A549 (cell line): Measurements from ENCODE around the gene PSMA7. TPM values are rescaled to one million over a fixed set of nuclear protein-coding genes. Genes with fewer than 3 reads are reported as not detected.

Source experiments
- ATAC-seq, 2 experiments: fragments of 200-7000 bp in 1 of 2; fragments of >200 bp in 1 of 2; cut with Nextera tagmentation in 1 of 2; cut with Tn5 transposase in 1 of 2; 3 replicates each; pipeline versions ENCODE4 v1.8.0 to v1.9.1; 2018 to 2020; ENCODE audit warnings: mild to moderate bottlenecking in 1 of 2, moderate library complexity in 1 of 2
- CTCF ChIA-PET: fragments of 300-600 bp; sonication (Branson Sonifier 250); formaldehyde crosslinking; extraction: SDS; loops from one replicate; lab custom pipeline; 2021; ENCODE audit warnings: antibody characterized with exemption, inconsistent platforms; lab: Yijun Ruan, JAX
- POLR2A ChIA-PET: fragments of 350-600 bp; formaldehyde crosslinking; extraction: SDS; loops from one replicate; lab custom pipeline; 2021; ENCODE audit warnings: antibody characterized with exemption, inconsistent platforms; lab: Yijun Ruan, JAX
- DNase-seq, 2 experiments: peaks; one replicate each; pipeline versions ENCODE4 v3.0.0 to v3.0.0-alpha.2; 2011 to 2016; ENCODE audit warnings: low read depth in 1 of 2, low spot score in 1 of 2
- FAIRE-seq: peaks from 2 replicates; lab custom pipeline; 2011; peaks lifted over from hg19 to GRCh38; lab: Jason Lieb, UNC
- H3K27ac ChIP-seq, 2 experiments: fragments of >200 bp; sonication (Bioruptor Twin); formaldehyde crosslinking; 3 replicates each; pipeline ENCODE4 v1.5.1; 2016 to 2017
- H3K4me1 ChIP-seq: fragments of >200 bp; sonication (Bioruptor Twin); formaldehyde crosslinking; 3 replicates; pipeline ENCODE4 v1.6.1; 2016
- H3K4me2 ChIP-seq: fragments of >200 bp; sonication (Bioruptor Twin); formaldehyde crosslinking; 3 replicates; pipeline ENCODE4 v1.6.1; 2016
- H3K4me3 ChIP-seq: fragments of >200 bp; sonication (Bioruptor Twin); formaldehyde crosslinking; 3 replicates; pipeline ENCODE4 v1.5.1; 2016
- H3K9me3 ChIP-seq: fragments of >200 bp; sonication (Bioruptor Twin); formaldehyde crosslinking; 3 replicates; pipeline ENCODE4 v1.6.1; 2016
- BHLHE40 ChIP-seq: IDR thresholded peaks from 2 replicates; pipeline ENCODE4 v1.6.1; 2012; ENCODE audit warnings: low read depth, low read length, inconsistent platforms
- CHD4 ChIP-seq: fragments of 200-600 bp; sonication (generic); IDR thresholded peaks from 2 replicates; pipeline ENCODE4 v1.6.1; 2016; ENCODE audit warnings: antibody characterized with exemption, mild to moderate bottlenecking, borderline replicate concordance
- HOXB13 ChIP-seq: fragments of 250-450 bp; sonication (Bioruptor Pico); IDR thresholded peaks from 2 replicates; pipeline ENCODE4 v1.5.0; 2020; ENCODE audit warnings: low read depth, mild to moderate bottlenecking, moderate library complexity
- JUNB ChIP-seq: fragments of >200 bp; sonication (Bioruptor Twin); formaldehyde crosslinking; IDR thresholded peaks from 2 replicates; pipeline ENCODE4 v1.6.1; 2016
- KDM5A ChIP-seq: fragments of 200-600 bp; sonication (generic); IDR thresholded peaks from 2 replicates; pipeline ENCODE4 v1.6.1; 2016; ENCODE audit warnings: antibody characterized with exemption, mild to moderate bottlenecking
- MYC ChIP-seq: IDR thresholded peaks from 2 replicates; pipeline ENCODE4 v1.6.1; 2012; ENCODE audit warnings: mild to moderate bottlenecking, inconsistent platforms, low read length, improper control_type of control experiment, borderline replicate concordance
- RFX5 ChIP-seq: fragments of 450-650 bp; IDR thresholded peaks from 2 replicates; pipeline ENCODE4 v1.7.1; 2014; ENCODE audit warnings: antibody characterized with exemption, mild to moderate bottlenecking, moderate library complexity
- RNF2 ChIP-seq: fragments of 200-600 bp; sonication (generic); IDR thresholded peaks from 2 replicates; pipeline ENCODE4 v1.6.1; 2016; ENCODE audit warnings: low read depth, mild to moderate bottlenecking, antibody characterized with exemption, moderate library complexity, borderline replicate concordance
- TFCP2L1 ChIP-seq: fragments of 250-450 bp; sonication (Bioruptor Pico); IDR thresholded peaks from 2 replicates; pipeline ENCODE4 v1.5.0; 2021; ENCODE audit warnings: mild to moderate bottlenecking
- WGBS: methylation state at CpG from one replicate; pipeline ENCODE4 v1.1.6; 2017; ENCODE audit errors: missing lambda C conversion rate; 5-methylcytosine and 5-hydroxymethylcytosine counted together
- polyA plus RNA-seq, 4 experiments: library from polyadenylated mRNA; depleted of rRNA in 3 of 4; stranded (reverse); fragments of >200 nt; fragmentation: RNase III in 1 of 4; extraction: RNeasy Plus Mini Kit Qiagen cat#74134 plus additional on column Dnase treatment in 1 of 4; gene quantifications; 2 replicates in 3 of 4; 3 replicates in 1 of 4; pipeline ENCODE4 v1.2.3, GENCODE V29; 2011 to 2017
- TF ChIP-seq, protein P1 (sequence below): fragments of 200-600 bp; sonication (generic); IDR thresholded peaks from 2 replicates; pipeline ENCODE4 v1.6.1; 2016; ENCODE audit warnings: antibody characterized with exemption, mild to moderate bottlenecking, moderate library complexity
- TF ChIP-seq, protein P2 (sequence below): fragments of >200 bp; sonication (Bioruptor Twin); formaldehyde crosslinking; IDR thresholded peaks from 3 replicates; pipeline ENCODE4 v1.5.1; 2016
- TF ChIP-seq, protein P3 (sequence below): fragments of 250-450 bp; sonication (Bioruptor Pico); IDR thresholded peaks from 2 replicates; pipeline ENCODE4 v1.5.0; 2020; ENCODE audit warnings: low read depth, mild to moderate bottlenecking, moderate library complexity
- TF ChIP-seq, protein P4 (sequence below): fragments of 150-350 bp; IDR thresholded peaks from 2 replicates; pipeline ENCODE4 v1.6.1; 2014; ENCODE audit warnings: low read depth, mild to moderate bottlenecking, low read length
- TF ChIP-seq, protein P5 (sequence below): fragments of >200 bp; sonication (Bioruptor Twin); formaldehyde crosslinking; IDR thresholded peaks from 3 replicates; pipeline ENCODE4 v1.6.1; 2016

The PSMA7 gene
- polyA plus RNA-seq, 2 of the 4 experiments (the other 2 are of a cell fraction): 511 to 562 TPM

DNA sequence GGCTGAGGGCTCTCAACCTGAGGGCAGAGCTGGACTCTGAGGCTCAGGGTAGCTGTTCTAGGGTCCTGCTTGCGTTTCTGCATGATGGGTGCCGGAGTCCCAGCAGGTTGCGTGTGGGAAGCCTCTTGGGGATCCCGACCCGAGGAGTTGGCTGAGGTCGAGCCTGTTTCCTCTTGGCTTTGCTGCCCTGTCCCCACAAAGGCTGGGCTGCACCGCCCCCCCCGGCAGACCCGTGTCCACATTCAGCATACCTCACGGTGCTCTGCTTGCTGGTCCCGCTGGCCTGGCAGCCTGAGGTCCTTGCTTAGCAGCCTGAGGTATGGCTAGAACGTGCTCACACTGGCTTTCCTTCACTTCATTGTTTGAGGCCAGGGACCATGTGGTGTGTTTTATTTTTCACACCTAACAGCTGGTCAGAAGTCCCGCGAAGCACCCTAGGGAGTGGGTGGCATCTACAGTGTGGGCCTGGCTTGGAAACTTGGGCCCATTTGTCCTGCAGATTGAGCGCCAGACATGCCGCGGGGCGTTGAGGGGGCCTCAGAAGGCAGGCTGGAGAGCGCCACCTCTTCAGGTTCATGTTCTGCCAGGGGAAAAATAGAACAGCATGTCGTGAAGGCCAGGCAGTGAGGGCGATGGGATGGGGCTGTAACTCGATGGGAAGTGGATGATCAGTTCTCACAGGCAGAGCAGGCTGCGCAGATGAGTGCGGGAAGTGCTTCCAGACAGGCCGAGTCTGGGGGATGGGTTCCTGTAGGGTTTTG lies 11.5 kb downstream of the PSMA7 start:
- ChIA-PET CTCF (interaction anchor here (0.6 to 2.4 kb wide), 3 partner anchors 9 to 121 kb away, joined by 3 to 9 read pairs (median 3); no protein-coding TSS in a partner anchor), POLR2A (no interaction called here)
- Histone ChIP-seq H3K4me3 (no peak overlapping the region), H3K4me1 (no peaks in the 10 kb centered on the region), H3K27ac (no peak overlapping the region), H3K9me3 (no peaks in the 10 kb centered on the region), H3K4me2 (no peak overlapping the region)
- no peak for FAIRE-seq
- ATAC-seq: no peak
- TF ChIP-seq, protein P1, sequence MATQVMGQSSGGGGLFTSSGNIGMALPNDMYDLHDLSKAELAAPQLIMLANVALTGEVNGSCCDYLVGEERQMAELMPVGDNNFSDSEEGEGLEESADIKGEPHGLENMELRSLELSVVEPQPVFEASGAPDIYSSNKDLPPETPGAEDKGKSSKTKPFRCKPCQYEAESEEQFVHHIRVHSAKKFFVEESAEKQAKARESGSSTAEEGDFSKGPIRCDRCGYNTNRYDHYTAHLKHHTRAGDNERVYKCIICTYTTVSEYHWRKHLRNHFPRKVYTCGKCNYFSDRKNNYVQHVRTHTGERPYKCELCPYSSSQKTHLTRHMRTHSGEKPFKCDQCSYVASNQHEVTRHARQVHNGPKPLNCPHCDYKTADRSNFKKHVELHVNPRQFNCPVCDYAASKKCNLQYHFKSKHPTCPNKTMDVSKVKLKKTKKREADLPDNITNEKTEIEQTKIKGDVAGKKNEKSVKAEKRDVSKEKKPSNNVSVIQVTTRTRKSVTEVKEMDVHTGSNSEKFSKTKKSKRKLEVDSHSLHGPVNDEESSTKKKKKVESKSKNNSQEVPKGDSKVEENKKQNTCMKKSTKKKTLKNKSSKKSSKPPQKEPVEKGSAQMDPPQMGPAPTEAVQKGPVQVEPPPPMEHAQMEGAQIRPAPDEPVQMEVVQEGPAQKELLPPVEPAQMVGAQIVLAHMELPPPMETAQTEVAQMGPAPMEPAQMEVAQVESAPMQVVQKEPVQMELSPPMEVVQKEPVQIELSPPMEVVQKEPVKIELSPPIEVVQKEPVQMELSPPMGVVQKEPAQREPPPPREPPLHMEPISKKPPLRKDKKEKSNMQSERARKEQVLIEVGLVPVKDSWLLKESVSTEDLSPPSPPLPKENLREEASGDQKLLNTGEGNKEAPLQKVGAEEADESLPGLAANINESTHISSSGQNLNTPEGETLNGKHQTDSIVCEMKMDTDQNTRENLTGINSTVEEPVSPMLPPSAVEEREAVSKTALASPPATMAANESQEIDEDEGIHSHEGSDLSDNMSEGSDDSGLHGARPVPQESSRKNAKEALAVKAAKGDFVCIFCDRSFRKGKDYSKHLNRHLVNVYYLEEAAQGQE: no peak
- no peak for TF ChIP-seq CHD4
- no peak for DNase-seq
- 93% methylated on average over 25 of the region's 25 CpGs for WGBS

DNA sequence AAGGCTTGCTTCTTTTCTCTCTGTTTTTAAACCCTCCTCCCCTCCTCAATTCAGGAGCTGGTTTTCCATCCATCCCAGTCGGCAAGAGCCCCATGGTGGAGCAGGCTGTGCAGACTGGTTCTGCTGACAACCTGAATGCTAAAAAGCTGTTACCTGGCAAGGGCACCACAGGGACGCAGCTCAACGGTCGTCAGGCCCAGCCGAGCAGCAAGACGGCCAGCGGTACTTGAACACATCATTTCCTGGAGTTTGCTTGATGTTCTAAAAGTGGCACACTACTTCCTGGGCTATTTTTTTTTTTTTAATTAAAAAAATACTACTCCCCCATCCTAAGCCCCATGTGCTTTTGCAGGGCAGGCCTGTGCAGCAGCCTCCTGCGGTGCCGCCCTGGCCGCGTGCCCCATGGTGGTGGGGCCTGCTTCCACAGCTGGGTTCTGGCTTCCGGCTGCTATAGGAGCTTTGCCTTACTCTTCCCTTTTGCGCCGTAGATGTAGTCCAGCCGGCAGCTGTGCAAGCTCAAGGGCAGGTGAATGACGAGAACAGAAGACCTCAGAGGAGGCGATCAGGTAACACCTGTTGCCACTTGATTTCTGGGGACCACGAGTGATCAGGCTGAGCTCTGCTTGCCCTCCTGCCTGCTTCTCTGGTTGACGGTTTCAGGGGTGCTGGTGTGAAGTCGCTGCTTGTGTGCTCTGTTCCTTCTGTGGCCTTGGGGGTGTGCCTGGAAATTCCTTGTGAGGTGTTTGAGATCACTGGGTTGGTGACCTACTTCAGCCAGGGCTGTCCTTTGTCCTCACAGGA lies 13.3 kb downstream of the PSMA7 start:
- no peak for DNase-seq
- FAIRE-seq: no peak
- 93% methylated on average over 20 of the region's 20 CpGs for WGBS
- TF ChIP-seq MYC (no peak), BHLHE40 (no peak), RFX5 (no peak), RNF2 (no peak), KDM5A (no peak), HOXB13 (CRISPR knock-in tag) (no peak), JUNB (no peak), TFCP2L1 (CRISPR knock-in tag) (no peak)
- Histone ChIP-seq H3K9me3 (no peaks in the 10 kb centered on the region), H3K4me3 (no peak overlapping the region), H3K27ac (no peak overlapping the region), H3K4me2 (no peak overlapping the region), H3K4me1 (no peaks in the 10 kb centered on the region)
- POLR2A ChIA-PET: interaction anchor here (0.5 kb wide), 1 partner anchor 1444 kb away, joined by 3 read pairs; the partner anchor contains the start of gene HELZ2
- CTCF ChIA-PET: interaction anchor here (0.6 to 2.4 kb wide), 3 partner anchors 12 to 119 kb away, joined by 3 to 9 read pairs (median 9); no protein-coding TSS in a partner anchor
- no peak for ATAC-seq

DNA sequence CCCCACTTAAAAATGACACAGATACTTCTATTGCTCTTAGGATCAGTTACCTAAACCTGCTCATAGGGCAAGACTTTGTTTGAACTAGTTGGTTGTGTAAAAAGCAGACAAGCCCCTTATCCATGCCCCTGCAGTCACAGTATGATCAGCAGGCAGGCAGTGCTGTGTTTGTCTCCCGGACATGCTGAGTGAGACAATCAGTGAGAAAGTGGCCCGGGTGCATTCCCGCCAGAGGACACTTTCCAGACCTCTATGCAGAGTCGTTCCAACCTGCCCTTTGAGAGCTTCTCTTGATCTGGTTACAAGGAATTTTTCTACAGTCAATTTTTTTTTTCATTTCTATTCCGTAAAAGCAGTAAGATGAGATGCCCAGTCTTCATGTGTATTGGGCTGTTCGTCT lies 14.7 kb downstream of the PSMA7 start:
- FAIRE-seq (no peak), DNase-seq (no peak), ATAC-seq (no peak)
- Histone ChIP-seq H3K9me3 (no peaks in the 10 kb centered on the region), H3K4me1 (peaks cover 8% of the 10 kb centered on the region), H3K4me2 (no peak overlapping the region), H3K4me3 (no peak overlapping the region), H3K27ac (no peak overlapping the region)
- 82% methylated on average over 6 of the region's 6 CpGs for WGBS
- ChIA-PET CTCF (interaction anchor here (1.9 to 3.0 kb wide), 2 partner anchors 7 to 9 kb away, joined by 8 to 15 read pairs; no protein-coding TSS in a partner anchor), POLR2A (no interaction called here)
- TF ChIP-seq, protein P2, sequence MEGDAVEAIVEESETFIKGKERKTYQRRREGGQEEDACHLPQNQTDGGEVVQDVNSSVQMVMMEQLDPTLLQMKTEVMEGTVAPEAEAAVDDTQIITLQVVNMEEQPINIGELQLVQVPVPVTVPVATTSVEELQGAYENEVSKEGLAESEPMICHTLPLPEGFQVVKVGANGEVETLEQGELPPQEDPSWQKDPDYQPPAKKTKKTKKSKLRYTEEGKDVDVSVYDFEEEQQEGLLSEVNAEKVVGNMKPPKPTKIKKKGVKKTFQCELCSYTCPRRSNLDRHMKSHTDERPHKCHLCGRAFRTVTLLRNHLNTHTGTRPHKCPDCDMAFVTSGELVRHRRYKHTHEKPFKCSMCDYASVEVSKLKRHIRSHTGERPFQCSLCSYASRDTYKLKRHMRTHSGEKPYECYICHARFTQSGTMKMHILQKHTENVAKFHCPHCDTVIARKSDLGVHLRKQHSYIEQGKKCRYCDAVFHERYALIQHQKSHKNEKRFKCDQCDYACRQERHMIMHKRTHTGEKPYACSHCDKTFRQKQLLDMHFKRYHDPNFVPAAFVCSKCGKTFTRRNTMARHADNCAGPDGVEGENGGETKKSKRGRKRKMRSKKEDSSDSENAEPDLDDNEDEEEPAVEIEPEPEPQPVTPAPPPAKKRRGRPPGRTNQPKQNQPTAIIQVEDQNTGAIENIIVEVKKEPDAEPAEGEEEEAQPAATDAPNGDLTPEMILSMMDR: no peak
- TF ChIP-seq, protein P3, sequence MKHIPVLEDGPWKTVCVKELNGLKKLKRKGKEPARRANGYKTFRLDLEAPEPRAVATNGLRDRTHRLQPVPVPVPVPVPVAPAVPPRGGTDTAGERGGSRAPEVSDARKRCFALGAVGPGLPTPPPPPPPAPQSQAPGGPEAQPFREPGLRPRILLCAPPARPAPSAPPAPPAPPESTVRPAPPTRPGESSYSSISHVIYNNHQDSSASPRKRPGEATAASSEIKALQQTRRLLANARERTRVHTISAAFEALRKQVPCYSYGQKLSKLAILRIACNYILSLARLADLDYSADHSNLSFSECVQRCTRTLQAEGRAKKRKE (CRISPR knock-in tag): no peak
- no peak for TF ChIP-seq MYC
- TF ChIP-seq, protein P4, sequence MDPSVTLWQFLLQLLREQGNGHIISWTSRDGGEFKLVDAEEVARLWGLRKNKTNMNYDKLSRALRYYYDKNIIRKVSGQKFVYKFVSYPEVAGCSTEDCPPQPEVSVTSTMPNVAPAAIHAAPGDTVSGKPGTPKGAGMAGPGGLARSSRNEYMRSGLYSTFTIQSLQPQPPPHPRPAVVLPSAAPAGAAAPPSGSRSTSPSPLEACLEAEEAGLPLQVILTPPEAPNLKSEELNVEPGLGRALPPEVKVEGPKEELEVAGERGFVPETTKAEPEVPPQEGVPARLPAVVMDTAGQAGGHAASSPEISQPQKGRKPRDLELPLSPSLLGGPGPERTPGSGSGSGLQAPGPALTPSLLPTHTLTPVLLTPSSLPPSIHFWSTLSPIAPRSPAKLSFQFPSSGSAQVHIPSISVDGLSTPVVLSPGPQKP: no peak
- TF ChIP-seq, protein P1: no peak
- no peak for TF ChIP-seq BHLHE40
- TF ChIP-seq, protein P5, sequence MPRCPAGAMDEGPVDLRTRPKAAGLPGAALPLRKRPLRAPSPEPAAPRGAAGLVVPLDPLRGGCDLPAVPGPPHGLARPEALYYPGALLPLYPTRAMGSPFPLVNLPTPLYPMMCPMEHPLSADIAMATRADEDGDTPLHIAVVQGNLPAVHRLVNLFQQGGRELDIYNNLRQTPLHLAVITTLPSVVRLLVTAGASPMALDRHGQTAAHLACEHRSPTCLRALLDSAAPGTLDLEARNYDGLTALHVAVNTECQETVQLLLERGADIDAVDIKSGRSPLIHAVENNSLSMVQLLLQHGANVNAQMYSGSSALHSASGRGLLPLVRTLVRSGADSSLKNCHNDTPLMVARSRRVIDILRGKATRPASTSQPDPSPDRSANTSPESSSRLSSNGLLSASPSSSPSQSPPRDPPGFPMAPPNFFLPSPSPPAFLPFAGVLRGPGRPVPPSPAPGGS: no peak
